Vagina (tissue), 2 donors: Measurements from ENCODE around the gene GHDC.

ENCODE experiments used
- CTCF ChIP-seq, 3 experiments: fragments of 450-650 bp in 2 of 3; fragments of 200-600 bp in 1 of 3; sonication (generic) in 1 of 3; IDR thresholded peaks; one replicate each; pipeline ENCODE4 v1.5.1; 2017 to 2019; ENCODE audit warnings: antibody characterized with exemption in 3 of 3, mild to moderate bottlenecking in 2 of 3, moderate library complexity in 2 of 3
- POLR2A ChIP-seq, 2 donors: fragments of 450-650 bp; IDR thresholded peaks; one replicate each; pipeline ENCODE4 v1.6.1; 2017; ENCODE audit warnings: antibody characterized with exemption in 2 of 2, mild to moderate bottlenecking in 2 of 2, moderate library complexity in 2 of 2
- POLR2AphosphoS5 ChIP-seq, 2 donors: sonication (generic); formaldehyde crosslinking; IDR thresholded peaks; one replicate each; pipeline ENCODE4 v1.9.0; 2017; ENCODE audit warnings: antibody characterized with exemption in 2 of 2, mild to moderate bottlenecking in 2 of 2, low read depth in 1 of 2; ENCODE audit not compliant: insufficient read depth in 1 of 2

- TF ChIP-seq CTCF (IDR thresholded peaks at IDR 0.05) (no peak), POLR2A (IDR thresholded peaks at IDR 0.05) (no peak), POLR2AphosphoS5 (IDR thresholded peaks at IDR 0.05; ENCODE audit: insufficient read depth in 1 of 2, low read depth in 1 of 2) (no peak)
Observed at GRCh38 chr17:42230225-42230624, 35.9 kb upstream of the GHDC start.
